H1 (cell line): ENCODE data around the gene BSN. TPM values are rescaled to one million over a fixed set of nuclear protein-coding genes. Genes with fewer than 3 reads are reported as not detected.

ENCODE experiments used
- CTCF ChIA-PET: fragments of 300-600 bp; sonication (Branson Sonifier 250); formaldehyde crosslinking; loops from one replicate; lab custom pipeline; 2021; ENCODE audit not compliant: partially characterized antibody; lab: Charles Lee
- POLR2A ChIA-PET: fragments of 300-600 bp; sonication (Branson Sonifier 250); formaldehyde crosslinking; loops from one replicate; lab custom pipeline; 2021; ENCODE audit warnings: inconsistent platforms; ENCODE audit not compliant: partially characterized antibody; lab: Charles Lee
- DNase-seq, 2 experiments: peaks; one replicate each; pipeline versions ENCODE4 v3.0.0 to v3.0.0-alpha.2; 2010 to 2022; ENCODE audit warnings: low spot score in 2 of 2, low read depth in 1 of 2, mixed read lengths in 1 of 2
- FAIRE-seq: peaks from 2 replicates; lab custom pipeline; 2011; peaks lifted over from hg19 to GRCh38; lab: Jason Lieb, UNC
- H2AFZ ChIP-seq: 2 replicates; pipeline ENCODE4 v1.8.1; 2012; ENCODE audit warnings: low read length, inconsistent platforms
- H2AK5ac ChIP-seq: 2 replicates; pipeline ENCODE4 v1.6.1; 2013; ENCODE audit warnings: low read depth, low read length
- H2BK120ac ChIP-seq: replicated peaks from 2 replicates; pipeline ENCODE3; 2013; ENCODE audit warnings: low read depth, low read length, inconsistent platforms
- H2BK12ac ChIP-seq: 2 replicates; pipeline ENCODE4 v1.6.1; 2013; ENCODE audit warnings: low read depth, low read length
- H2BK15ac ChIP-seq: 2 replicates; pipeline ENCODE4 v1.6.1; 2013; ENCODE audit warnings: low read length
- H2BK20ac ChIP-seq: 2 replicates; pipeline ENCODE4 v1.6.1; 2013; ENCODE audit warnings: low read length
- H2BK5ac ChIP-seq: 2 replicates; pipeline ENCODE4 v1.6.1; 2013; ENCODE audit warnings: low read depth, low read length
- H3K14ac ChIP-seq: 2 replicates; pipeline ENCODE4 v1.6.1; 2013; ENCODE audit warnings: inconsistent platforms; ENCODE audit not compliant: insufficient read length
- H3K18ac ChIP-seq: 2 replicates; pipeline ENCODE4 v1.6.1; 2013; ENCODE audit warnings: low read length; ENCODE audit errors: extremely low read depth
- H3K23ac ChIP-seq: 2 replicates; pipeline ENCODE4 v1.6.1; 2013; ENCODE audit warnings: inconsistent platforms; ENCODE audit not compliant: insufficient read length
- H3K23me2 ChIP-seq: 2 replicates; pipeline ENCODE4 v1.6.1; 2013; ENCODE audit warnings: low read depth, low read length
- H3K27ac ChIP-seq: 2 replicates; pipeline ENCODE4 v1.6.1; 2011; ENCODE audit warnings: low read depth, low read length, inconsistent platforms
- H3K27me3 ChIP-seq, 4 experiments: replicated peaks in 1 of 4; 1 replicate in 1 of 4; 2 replicates in 3 of 4; pipeline versions ENCODE4 v1.6.1 to v1.8.1; 2011 to 2013; ENCODE audit warnings: low read length in 3 of 4, mild to moderate bottlenecking in 3 of 4, inconsistent platforms in 2 of 4, mixed read lengths in 2 of 4, moderate library complexity in 1 of 4; ENCODE audit not compliant: control insufficient read depth in 3 of 4, insufficient read depth in 3 of 4; ENCODE audit errors: extremely low read depth in 1 of 4
- H3K36me3 ChIP-seq, 4 experiments: 2 replicates each; pipeline versions ENCODE4 v1.6.1 to v1.8.1; 2011 to 2013; ENCODE audit warnings: mild to moderate bottlenecking in 4 of 4, low read length in 3 of 4, moderate library complexity in 2 of 4, control low read depth in 1 of 4, inconsistent platforms in 1 of 4; ENCODE audit not compliant: insufficient read depth in 4 of 4, control insufficient read depth in 2 of 4
- H3K4ac ChIP-seq: replicated peaks from 2 replicates; pipeline ENCODE3; 2013; ENCODE audit warnings: low read length, low read depth, mixed read lengths, inconsistent platforms; ENCODE audit not compliant: insufficient read length
- H3K4me1 ChIP-seq, 4 experiments: replicated peaks in 1 of 4; 1 replicate in 1 of 4; 2 replicates in 3 of 4; pipeline versions ENCODE4 v1.6.1 to v1.8.1; 2011 to 2013; ENCODE audit warnings: low read length in 3 of 4, inconsistent platforms in 2 of 4, mixed read lengths in 1 of 4; ENCODE audit not compliant: insufficient read depth in 4 of 4, control insufficient read depth in 3 of 4
- H3K4me2 ChIP-seq, 2 experiments: 2 replicates each; pipeline versions ENCODE4 v1.6.1 to v1.8.1; 2011 to 2013; ENCODE audit warnings: low read depth in 2 of 2, low read length in 2 of 2, control low read depth in 1 of 2, inconsistent platforms in 1 of 2, mild to moderate bottlenecking in 1 of 2; ENCODE audit not compliant: insufficient read depth in 1 of 2
- H3K4me3 ChIP-seq, 4 experiments: fragments of 200-600, 300-600 bp in 1 of 4; sonication (generic), shearing (Covaris generic), sonication (Bioruptor Twin) in 1 of 4; 2 replicates each; pipeline versions ENCODE4 v1.5.1 to v1.8.1; 2011 to 2016; ENCODE audit warnings: low read length in 4 of 4, low read depth in 3 of 4, control low read depth in 2 of 4, inconsistent platforms in 2 of 4, mild to moderate bottlenecking in 2 of 4, mixed read lengths in 1 of 4, moderate library complexity in 1 of 4; ENCODE audit not compliant: insufficient read depth in 2 of 4; ENCODE audit errors: extremely low read depth in 1 of 4
- H3K56ac ChIP-seq: replicated peaks from 2 replicates; pipeline ENCODE3; 2013; ENCODE audit warnings: low read depth, mild to moderate bottlenecking, mixed read lengths, low read length, inconsistent platforms; ENCODE audit not compliant: insufficient read length
- H3K79me1 ChIP-seq: 2 replicates; pipeline ENCODE4 v1.6.1; 2013; ENCODE audit warnings: low read depth, low read length, control low read depth
- H3K79me2 ChIP-seq, 2 experiments: 2 replicates each; pipeline versions ENCODE4 v1.6.1 to v1.8.1; 2012 to 2013; ENCODE audit warnings: low read length in 2 of 2, mild to moderate bottlenecking in 2 of 2, inconsistent platforms in 1 of 2; ENCODE audit not compliant: insufficient read depth in 2 of 2, control insufficient read depth in 1 of 2
- H3K9ac ChIP-seq, 4 experiments: replicated peaks in 1 of 4; 1 replicate in 1 of 4; 2 replicates in 3 of 4; pipeline versions ENCODE4 v1.6.1 to v1.8.1; 2011 to 2013; ENCODE audit warnings: low read depth in 3 of 4, low read length in 3 of 4, control low read depth in 2 of 4, mild to moderate bottlenecking in 2 of 4, moderate library complexity in 2 of 4, inconsistent platforms in 1 of 4; ENCODE audit errors: extremely low read depth in 1 of 4
- H3K9me3 ChIP-seq, 2 experiments: 2 replicates each; pipeline versions ENCODE4 v1.6.1 to v1.8.1; 2012 to 2013; ENCODE audit warnings: mild to moderate bottlenecking in 2 of 2, moderate library complexity in 2 of 2, control low read depth in 1 of 2, inconsistent platforms in 1 of 2, low read depth in 1 of 2, low read length in 1 of 2, mixed read lengths in 1 of 2; ENCODE audit not compliant: insufficient read depth in 2 of 2
- H4K20me1 ChIP-seq, 2 experiments: replicated peaks in 1 of 2; 2 replicates each; pipeline versions ENCODE3 to v1.8.1; 2011 to 2013; ENCODE audit warnings: inconsistent platforms in 2 of 2, low read length in 2 of 2, mild to moderate bottlenecking in 1 of 2; ENCODE audit not compliant: insufficient read depth in 2 of 2, control insufficient read depth in 1 of 2
- H4K5ac ChIP-seq: 2 replicates; pipeline ENCODE4 v1.6.1; 2013; ENCODE audit warnings: low read length, low read depth, mixed read lengths, inconsistent platforms; ENCODE audit not compliant: insufficient read length
- H4K8ac ChIP-seq: 2 replicates; pipeline ENCODE4 v1.8.0; 2013; ENCODE audit warnings: mild to moderate bottlenecking, moderate library complexity, low read length, inconsistent platforms; ENCODE audit not compliant: insufficient read depth; ENCODE audit errors: extremely low read depth
- H4K91ac ChIP-seq: replicated peaks from 2 replicates; pipeline ENCODE3; 2013; ENCODE audit warnings: low read length, mixed read lengths, inconsistent platforms; ENCODE audit not compliant: insufficient read length
- RAD21 ChIP-seq, 2 experiments: IDR thresholded peaks in 1 of 2; conservative IDR thresholded peaks in 1 of 2; 2 replicates each; pipeline ENCODE4 v1.6.1; 2011; ENCODE audit warnings: low read depth in 2 of 2, low read length in 2 of 2, improper control_type of control experiment in 1 of 2, inconsistent platforms in 1 of 2, mild to moderate bottlenecking in 1 of 2, moderate library complexity in 1 of 2
- SP1 ChIP-seq: IDR thresholded peaks from 2 replicates; pipeline ENCODE4 v1.6.1; 2011; ENCODE audit warnings: low read depth, low read length
- WGBS, 2 experiments: shearing (Covaris generic) in 1 of 2; methylation state at CpG; one replicate each; pipeline versions ENCODE4 v1.1.6 to v1.1.7; 2013 to 2015; ENCODE audit warnings: low lambda C conversion rate in 2 of 2, mixed read lengths in 2 of 2, inconsistent platforms in 1 of 2, low coverage in 1 of 2, missing lambda C conversion rate in 1 of 2; ENCODE audit not compliant: insufficient replicate concordance in 2 of 2, insufficient coverage in 1 of 2, insufficient read length in 1 of 2; ENCODE audit errors: extremely low coverage in 1 of 2, missing lambda C conversion rate in 1 of 2; 5-methylcytosine and 5-hydroxymethylcytosine counted together
- polyA plus RNA-seq, 7 experiments: library from polyadenylated mRNA; depleted of rRNA in 3 of 7; stranded (reverse) in 5 of 7; unstranded in 2 of 7; fragments of >200 nt in 5 of 7; fragments of 200-250 nt in 2 of 7; gene quantifications; 1 replicate in 5 of 7; 2 replicates in 1 of 7; 4 replicates in 1 of 7; pipeline versions ENCODE4 v1.2.1 to v1.2.3, GENCODE V29; 2011 to 2013; ENCODE audit warnings: missing spikeins in 2 of 7, mixed read lengths in 2 of 7
- total RNA-seq: library from RNA; stranded (reverse); fragmentation: NEBNext Ultra II Directional; extraction: Animal tissue kit (Norgen Biotek cat#: 25700); gene quantifications from 2 replicates; pipeline ENCODE4 v1.2.1, GENCODE V29; 2021
- TF ChIP-seq, protein P1 (sequence below): IDR thresholded peaks from 2 replicates; pipeline ENCODE4 v1.6.1; 2012; ENCODE audit warnings: inconsistent platforms

Gene BSN
- total and polyA plus RNA-seq, 2 of the 8 experiments (the other 6 are each of a cell fraction or from before 2014, with no cell fraction given), result 0.60 to 3.0 TPM

DNA sequence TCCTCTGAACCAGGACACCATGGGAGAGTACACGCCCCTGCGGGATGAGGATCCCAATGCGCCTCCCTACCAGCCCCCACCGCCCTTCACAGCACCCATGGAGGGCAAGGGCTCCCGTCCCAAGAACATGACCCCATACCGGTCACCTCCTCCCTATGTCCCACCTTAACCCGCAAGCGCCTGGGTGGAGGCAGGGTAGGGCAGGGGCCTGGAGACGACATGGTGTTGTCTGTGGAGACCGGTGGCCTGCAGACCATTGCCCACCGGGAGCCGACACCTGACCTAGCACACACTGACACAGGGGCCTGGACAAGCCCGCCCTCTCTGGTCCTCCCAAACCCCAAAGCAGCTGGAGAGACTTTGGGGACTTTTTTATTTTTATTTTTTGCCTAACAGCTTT, 21.2 kb upstream of the BSN start:
- Histone ChIP-seq H2BK15ac (no peak overlapping the region), H3K4me2 (no peak overlapping the region), H4K8ac (no peak overlapping the region), H3K4me1 (peaks cover 0 to 20% (median 5%) of the 10 kb centered on the region in 4 experiments; a peak in 6 of 7 replicates), H3K56ac (no peak overlapping the region), H2AK5ac (no peak overlapping the region), H3K9me3 (no peaks in the 10 kb centered on the region), H2BK20ac (no peak overlapping the region), H3K4ac (no peak overlapping the region), H3K27me3 (no peaks in the 10 kb centered on the region), H4K91ac (no peak overlapping the region), H3K14ac (no peak overlapping the region), H4K20me1 (peaks cover 9 to 11% of the 10 kb centered on the region in 2 experiments), H2BK5ac (no peak overlapping the region), H3K79me2 (0 out of 4 replicates have a peak, but pooled peaks cover 0 to 2% of the 10 kb centered on the region in 2 experiments), H3K4me3 (no peak overlapping the region), H3K27ac (no peak overlapping the region), H4K5ac (no peak overlapping the region), H3K9ac (no peak overlapping the region), H3K23ac (no peak overlapping the region), H2BK120ac (no peak overlapping the region), H3K36me3 (peaks cover 14 to 29% (median 22%) of the 10 kb centered on the region in 4 experiments), H2AFZ (no peak overlapping the region), H3K18ac (no peak overlapping the region), H2BK12ac (no peak overlapping the region), H3K79me1 (no peaks in the 10 kb centered on the region; the same call in 1 of the 2 replicates), H3K23me2 (no peaks in the 10 kb centered on the region)
- FAIRE-seq (no peak), DNase-seq (no peak)
- 94% methylated on average over 11 of the region's 13 CpGs; no CpG with 5 or more reads in 1 of the 2 experiments for WGBS, 2 experiments
- TF ChIP-seq RAD21 (IDR thresholded peaks at IDR 0.05 in 1 of 2, conservative IDR thresholded peaks at IDR 0.05 in 1 of 2; ENCODE audit: low read depth in 2 of 2, low read length in 2 of 2) (no peak), SP1 (peak; percentile 4; the same call in 1 of the 2 replicates)
- TF ChIP-seq, protein P1, sequence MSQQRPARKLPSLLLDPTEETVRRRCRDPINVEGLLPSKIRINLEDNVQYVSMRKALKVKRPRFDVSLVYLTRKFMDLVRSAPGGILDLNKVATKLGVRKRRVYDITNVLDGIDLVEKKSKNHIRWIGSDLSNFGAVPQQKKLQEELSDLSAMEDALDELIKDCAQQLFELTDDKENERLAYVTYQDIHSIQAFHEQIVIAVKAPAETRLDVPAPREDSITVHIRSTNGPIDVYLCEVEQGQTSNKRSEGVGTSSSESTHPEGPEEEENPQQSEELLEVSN, result no peak
- ChIA-PET CTCF (no interaction called here), POLR2A (interaction anchor here (2.2 kb wide), 1 partner anchor 63 kb away, joined by 8 read pairs; the partner anchor contains the start of gene DAG1)
